Lower lobe of right lung (tissue), 2 donors: ENCODE data around the gene UBAC2. TPM values are rescaled to one million over a fixed set of nuclear protein-coding genes. Genes with fewer than 3 reads are reported as not detected.

ENCODE experiments used
- ATAC-seq, 2 donors: fragments of 200-7000 bp; cut with Tn5 transposase; one replicate each; pipeline ENCODE4 v1.9.1; 2020 to 2022; ENCODE audit warnings: mild to moderate bottlenecking in 2 of 2, moderate library complexity in 2 of 2
- DNase-seq: peaks from one replicate; pipeline ENCODE4 v3.0.0-alpha.2; 2020
- H3K27ac ChIP-seq: fragments of 200-600 bp; one replicate; pipeline ENCODE4 v1.8.0; 2022
- H3K27me3 ChIP-seq: fragments of 200-600 bp; one replicate; pipeline ENCODE4 v1.8.0; 2022; ENCODE audit warnings: low read depth
- H3K36me3 ChIP-seq: fragments of 200-600 bp; one replicate; pipeline ENCODE4 v1.8.0; 2022; ENCODE audit warnings: mild to moderate bottlenecking
- H3K4me1 ChIP-seq: fragments of 200-600 bp; one replicate; pipeline ENCODE4 v1.8.0; 2022
- H3K4me3 ChIP-seq: fragments of 200-600 bp; one replicate; pipeline ENCODE4 v1.8.0; 2022; ENCODE audit warnings: mild to moderate bottlenecking
- H3K9me3 ChIP-seq: fragments of 200-600 bp; one replicate; pipeline ENCODE4 v1.8.0; 2022
- intact Hi-C: fragments of 100-400 bp; cut with DNase I; formaldehyde crosslinking; loops from one replicate; pipeline ENCODE4 v1.11.0; 2022
- total RNA-seq: library from RNA; stranded (reverse); fragmentation: NEBNext Ultra II Directional; extraction: Animal tissue kit (Norgen Biotek cat#: 25700); gene quantifications from one replicate; pipeline ENCODE4 v1.2.1, GENCODE V29; 2021
- TF ChIP-seq, protein P1 (sequence below): fragments of 200-600 bp; IDR thresholded peaks from one replicate; pipeline ENCODE4 v1.8.0; 2022; ENCODE audit warnings: antibody characterized with exemption, mild to moderate bottlenecking
- donor health status: DM: no; HTN: yes; CAD: no; lungs with severe emphysema.

UBAC2 gene
- total RNA-seq, 1 donor from 2014 or later: 44.5 TPM

GRCh38 chr13:99361197-99361596, 160.5 kb downstream of the UBAC2 start:
- peaks cover 3% of the 10 kb centered on the region for H3K36me3 ChIP-seq
- H3K9me3 ChIP-seq: no peaks in the 10 kb centered on the region
- peaks cover 8% of the 10 kb centered on the region for H3K4me1 ChIP-seq
- TF ChIP-seq, protein P1, sequence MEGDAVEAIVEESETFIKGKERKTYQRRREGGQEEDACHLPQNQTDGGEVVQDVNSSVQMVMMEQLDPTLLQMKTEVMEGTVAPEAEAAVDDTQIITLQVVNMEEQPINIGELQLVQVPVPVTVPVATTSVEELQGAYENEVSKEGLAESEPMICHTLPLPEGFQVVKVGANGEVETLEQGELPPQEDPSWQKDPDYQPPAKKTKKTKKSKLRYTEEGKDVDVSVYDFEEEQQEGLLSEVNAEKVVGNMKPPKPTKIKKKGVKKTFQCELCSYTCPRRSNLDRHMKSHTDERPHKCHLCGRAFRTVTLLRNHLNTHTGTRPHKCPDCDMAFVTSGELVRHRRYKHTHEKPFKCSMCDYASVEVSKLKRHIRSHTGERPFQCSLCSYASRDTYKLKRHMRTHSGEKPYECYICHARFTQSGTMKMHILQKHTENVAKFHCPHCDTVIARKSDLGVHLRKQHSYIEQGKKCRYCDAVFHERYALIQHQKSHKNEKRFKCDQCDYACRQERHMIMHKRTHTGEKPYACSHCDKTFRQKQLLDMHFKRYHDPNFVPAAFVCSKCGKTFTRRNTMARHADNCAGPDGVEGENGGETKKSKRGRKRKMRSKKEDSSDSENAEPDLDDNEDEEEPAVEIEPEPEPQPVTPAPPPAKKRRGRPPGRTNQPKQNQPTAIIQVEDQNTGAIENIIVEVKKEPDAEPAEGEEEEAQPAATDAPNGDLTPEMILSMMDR: no peak
- no peak overlapping the region for H3K4me3 ChIP-seq
- DNase-seq: no peak
- no peak for ATAC-seq
- H3K27me3 ChIP-seq: no peaks in the 10 kb centered on the region
- intact Hi-C loops: no loop called here
- no peak overlapping the region for H3K27ac ChIP-seq

DNA sequence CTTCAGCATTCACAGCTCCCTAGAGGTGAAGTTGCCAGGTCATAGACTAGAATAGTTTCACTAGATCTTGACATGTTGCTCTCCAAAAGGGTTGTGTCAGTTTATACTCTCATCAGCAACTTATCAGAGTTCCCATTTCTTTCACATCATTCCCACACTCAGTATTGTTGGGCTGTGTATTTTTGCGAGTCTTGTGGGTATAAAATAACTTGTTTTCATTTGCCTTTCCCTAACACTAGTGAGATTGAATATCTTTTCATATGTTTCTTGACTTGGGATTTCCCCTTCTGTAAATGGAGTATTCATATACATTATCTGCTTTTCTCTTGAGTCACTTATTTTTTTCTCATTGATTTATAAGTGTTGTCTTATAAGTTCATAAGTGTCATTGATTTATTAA, 161.7 kb downstream of the UBAC2 start:
- Histone ChIP-seq H3K9me3 (no peaks in the 10 kb centered on the region), H3K27ac (no peak overlapping the region), H3K36me3 (peaks cover 3% of the 10 kb centered on the region), H3K4me3 (no peak overlapping the region), H3K27me3 (no peaks in the 10 kb centered on the region), H3K4me1 (peaks cover 6% of the 10 kb centered on the region)
- TF ChIP-seq, protein P1: no peak
- intact Hi-C loops: no loop called here
- DNase-seq (no peak), ATAC-seq (no peak)

- Histone ChIP-seq H3K27me3 (no peaks in the 10 kb centered on the region), H3K36me3 (peaks cover 3% of the 10 kb centered on the region), H3K9me3 (no peaks in the 10 kb centered on the region), H3K4me3 (no peak overlapping the region), H3K4me1 (no peaks in the 10 kb centered on the region), H3K27ac (no peak overlapping the region)
- intact Hi-C loops: no loop called here
- DNase-seq (no peak), ATAC-seq (no peak)
- TF ChIP-seq, protein P1: no peak
These were observed 162.7 kb downstream of the UBAC2 start for GRCh38 chr13:99363391-99363790.

DNA sequence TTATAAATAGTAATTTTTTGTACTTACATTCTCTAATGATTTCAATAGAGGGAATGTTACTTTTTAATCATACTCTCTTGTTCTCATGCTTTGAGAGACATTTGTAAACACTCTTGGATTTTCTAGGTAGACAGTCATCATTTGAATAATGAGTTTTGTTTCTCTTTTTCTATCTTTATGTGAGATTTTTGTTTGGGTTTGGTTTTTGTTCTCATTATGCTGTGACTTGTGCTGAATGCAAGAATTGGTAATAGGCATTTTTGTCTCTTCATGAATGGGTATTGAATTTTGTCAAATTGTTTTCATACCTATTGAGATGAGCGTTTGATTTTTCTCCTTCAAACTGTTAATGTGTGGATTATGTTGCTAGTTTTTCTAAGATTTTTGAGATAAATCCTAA, 163.3 kb downstream of the UBAC2 start:
- no peaks in the 10 kb centered on the region for H3K27me3 ChIP-seq
- no peak overlapping the region for H3K27ac ChIP-seq
- TF ChIP-seq, protein P1: no peak
- H3K4me1 ChIP-seq: no peaks in the 10 kb centered on the region
- no peak overlapping the region for H3K4me3 ChIP-seq
- DNase-seq (no peak), ATAC-seq (no peak)
- H3K9me3 ChIP-seq: no peaks in the 10 kb centered on the region
- peaks cover 2% of the 10 kb centered on the region for H3K36me3 ChIP-seq
- intact Hi-C loops: no loop called here

DNA sequence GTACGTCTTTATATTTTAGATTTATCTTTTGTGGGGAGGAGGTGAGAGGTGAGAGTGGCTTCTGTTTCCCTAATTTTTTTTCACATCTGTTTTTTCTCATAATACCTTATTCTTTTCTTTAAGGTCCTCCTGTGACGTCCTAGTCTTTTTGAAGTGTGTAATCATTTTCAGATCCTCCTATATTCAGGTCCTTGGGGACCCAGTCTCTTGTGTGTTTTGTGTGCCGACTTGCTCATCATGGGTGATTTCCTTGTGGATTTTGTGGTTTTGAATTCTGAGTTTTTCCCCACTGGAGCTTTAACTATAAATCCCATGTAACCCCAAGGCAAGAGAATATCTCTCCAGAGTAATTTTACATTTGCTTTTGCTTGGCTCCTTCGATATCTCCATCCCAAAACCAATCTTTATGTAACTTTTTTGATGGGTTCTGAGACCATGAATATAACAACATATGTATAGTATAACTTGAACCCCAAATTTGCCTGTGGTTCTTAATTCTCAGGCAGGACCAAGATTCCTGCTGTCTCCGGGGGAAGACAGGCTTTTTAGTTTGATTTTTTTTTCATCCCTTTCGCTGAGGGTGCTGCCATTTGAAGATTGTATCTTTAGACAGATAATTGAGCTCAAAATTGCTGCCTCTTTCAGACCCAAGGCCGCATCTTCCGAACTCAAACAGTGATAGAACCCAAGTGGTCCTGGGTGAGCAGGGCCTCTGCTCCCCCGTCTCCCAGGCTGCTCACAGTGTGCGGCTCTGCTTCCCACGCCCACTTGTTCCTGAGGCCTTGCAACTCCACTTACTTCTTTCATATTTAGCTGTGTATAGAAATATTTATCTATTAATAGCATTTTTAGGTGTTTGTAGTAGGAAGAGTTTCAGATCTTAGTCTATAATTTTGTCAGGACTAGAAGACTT, 165.7 kb downstream of the UBAC2 start:
- Histone ChIP-seq H3K27ac (no peak overlapping the region), H3K4me3 (no peak overlapping the region), H3K36me3 (peaks cover 8% of the 10 kb centered on the region), H3K4me1 (no peaks in the 10 kb centered on the region), H3K9me3 (no peaks in the 10 kb centered on the region), H3K27me3 (no peaks in the 10 kb centered on the region)
- no peak for ATAC-seq
- intact Hi-C loops: no loop called here
- DNase-seq: no peak
- TF ChIP-seq, protein P1: no peak
